C4-2B (cell line): ENCODE results near the gene ZEB2.

Experiments used
- ZFX ChIP-seq: fragments of 450-650 bp; IDR thresholded peaks from 2 replicates; pipeline ENCODE4 v1.6.1; 2017
- TF ChIP-seq, protein P1 (sequence below): fragments of 450-650 bp; conservative IDR thresholded peaks from 2 replicates; pipeline ENCODE4 v1.5.1; 2017; ENCODE audit warnings: mild to moderate bottlenecking

DNA sequence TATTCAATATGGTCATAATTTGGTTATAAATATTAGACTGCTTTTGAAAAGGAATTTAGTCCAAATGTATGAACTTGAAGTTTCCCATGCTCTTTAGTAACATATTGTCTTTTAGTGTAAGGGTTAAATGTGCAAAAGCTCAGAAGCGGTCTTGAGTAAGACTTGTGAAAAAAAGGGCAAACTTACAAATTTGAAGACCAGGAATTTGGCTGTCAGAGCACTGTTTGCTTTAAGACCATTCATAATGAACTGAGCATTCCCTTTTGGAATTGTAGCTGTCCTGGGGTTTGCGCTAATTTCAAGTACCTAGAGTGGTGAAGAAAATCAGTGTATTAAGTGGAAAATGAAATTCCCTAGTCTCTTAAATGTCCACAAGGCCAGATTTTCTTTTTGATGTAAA lies 6.9 kb upstream of the ZEB2 start:
- TF ChIP-seq, protein P1, sequence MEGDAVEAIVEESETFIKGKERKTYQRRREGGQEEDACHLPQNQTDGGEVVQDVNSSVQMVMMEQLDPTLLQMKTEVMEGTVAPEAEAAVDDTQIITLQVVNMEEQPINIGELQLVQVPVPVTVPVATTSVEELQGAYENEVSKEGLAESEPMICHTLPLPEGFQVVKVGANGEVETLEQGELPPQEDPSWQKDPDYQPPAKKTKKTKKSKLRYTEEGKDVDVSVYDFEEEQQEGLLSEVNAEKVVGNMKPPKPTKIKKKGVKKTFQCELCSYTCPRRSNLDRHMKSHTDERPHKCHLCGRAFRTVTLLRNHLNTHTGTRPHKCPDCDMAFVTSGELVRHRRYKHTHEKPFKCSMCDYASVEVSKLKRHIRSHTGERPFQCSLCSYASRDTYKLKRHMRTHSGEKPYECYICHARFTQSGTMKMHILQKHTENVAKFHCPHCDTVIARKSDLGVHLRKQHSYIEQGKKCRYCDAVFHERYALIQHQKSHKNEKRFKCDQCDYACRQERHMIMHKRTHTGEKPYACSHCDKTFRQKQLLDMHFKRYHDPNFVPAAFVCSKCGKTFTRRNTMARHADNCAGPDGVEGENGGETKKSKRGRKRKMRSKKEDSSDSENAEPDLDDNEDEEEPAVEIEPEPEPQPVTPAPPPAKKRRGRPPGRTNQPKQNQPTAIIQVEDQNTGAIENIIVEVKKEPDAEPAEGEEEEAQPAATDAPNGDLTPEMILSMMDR, result no peak
- TF ChIP-seq ZFX, result no peak
